ENCODE measurements around the gene TOMM70.
"Not testable (repeated sequence)": the region's sequence is repeated elsewhere in the genome, so short reads cannot be mapped to it uniquely, and the experiment has no call there.

Gene TOMM70

DNA sequence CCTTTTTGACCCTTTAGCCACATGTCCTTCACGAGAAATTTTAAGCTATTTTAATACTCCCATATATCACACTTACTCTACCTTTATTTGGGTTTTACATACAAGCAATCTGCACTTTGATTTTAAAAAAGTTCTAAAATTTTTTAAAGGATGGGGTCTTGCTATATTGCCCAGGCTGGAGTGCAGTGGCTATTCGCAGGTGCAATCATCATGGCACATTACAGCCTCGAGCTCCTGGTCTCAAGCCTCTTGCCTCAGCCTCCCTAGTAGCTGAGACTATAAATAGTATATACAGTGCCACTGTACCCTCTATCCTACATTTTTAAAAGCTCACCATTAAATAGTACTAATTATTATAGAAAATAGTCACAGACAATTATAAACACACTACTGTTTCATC, 36.5 kb downstream of the TOMM70 start:
- DNase-seq (ENCODE audit: low read depth in 3 of 3) = no peak

DNA sequence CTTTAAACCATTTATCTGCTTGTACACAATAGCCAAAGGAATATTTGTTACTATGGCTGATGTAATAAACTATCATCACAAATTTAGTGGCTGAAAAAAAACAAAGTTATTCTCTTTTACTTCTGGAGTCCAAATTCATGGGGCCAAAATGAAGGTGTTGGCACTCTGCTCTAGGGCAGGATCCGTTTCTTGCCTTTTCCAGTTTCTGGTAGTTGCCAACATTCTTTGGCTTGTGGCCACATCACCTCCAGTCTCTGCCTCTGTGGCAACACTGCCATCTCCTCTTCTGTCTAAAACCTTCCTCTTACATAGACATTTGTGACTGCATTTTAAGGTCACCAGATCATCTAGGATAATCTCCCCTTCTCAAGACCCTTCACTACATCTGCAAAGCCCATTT, 39.0 kb downstream of the TOMM70 start:
- DNase-seq (ENCODE audit: low read depth in 3 of 3) = no peak

GRCh38 chr3:100360757-100361496, 40.0 kb downstream of the TOMM70 start:
- no peak for DNase-seq (ENCODE audit: low read depth in 3 of 3)

DNA sequence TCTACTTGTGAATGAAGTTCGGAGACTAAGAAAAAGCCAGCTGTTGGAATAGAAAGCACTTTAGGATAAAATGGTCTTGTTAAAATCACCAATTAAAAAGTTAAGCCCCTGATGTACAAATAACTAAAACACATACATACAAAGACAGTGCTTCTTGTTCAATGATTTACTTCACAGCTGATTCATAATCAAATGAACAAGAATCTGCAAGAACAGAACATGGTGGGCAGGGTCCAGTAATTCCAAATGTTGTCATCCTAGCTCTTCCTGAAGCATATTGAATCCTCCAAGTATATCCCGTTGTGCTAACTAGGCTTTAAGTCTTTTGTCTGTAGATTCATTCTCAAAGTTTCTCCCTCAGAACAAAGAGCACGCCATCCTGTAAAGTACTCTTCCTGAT, 41.9 kb downstream of the TOMM70 start:
- no peak for DNase-seq (ENCODE audit: low read depth in 3 of 3)

- no peak for DNase-seq (ENCODE audit: low read depth in 3 of 3)
Measured at GRCh38 chr3:100358413-100358812, 42.5 kb downstream of the TOMM70 start.

DNA sequence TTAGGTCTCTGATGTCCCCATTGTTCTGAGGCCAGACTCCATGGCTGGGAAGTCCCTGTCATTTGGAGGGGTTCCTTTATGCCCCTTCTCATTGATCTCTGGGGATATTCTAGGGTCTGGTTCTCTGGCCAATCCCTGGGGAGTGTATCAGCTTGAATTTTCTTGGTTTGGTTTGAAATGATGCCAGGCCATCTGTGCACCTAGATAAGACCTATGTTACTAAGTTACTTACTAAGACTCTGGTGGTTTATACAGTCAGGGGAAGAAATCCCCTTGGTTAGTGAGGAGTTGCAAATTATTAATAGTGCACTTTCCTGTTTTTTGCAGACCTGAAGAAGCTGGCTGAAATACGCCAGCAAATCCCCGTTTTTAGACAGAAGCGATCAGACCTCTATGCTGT, 46.0 kb downstream of the TOMM70 start:
- no peak for DNase-seq (ENCODE audit: low read depth in 3 of 3)

- no peak for DNase-seq (ENCODE audit: low read depth in 3 of 3)
Measured at GRCh38 chr3:100352296-100353231, 48.3 kb downstream of the TOMM70 start.

DNA sequence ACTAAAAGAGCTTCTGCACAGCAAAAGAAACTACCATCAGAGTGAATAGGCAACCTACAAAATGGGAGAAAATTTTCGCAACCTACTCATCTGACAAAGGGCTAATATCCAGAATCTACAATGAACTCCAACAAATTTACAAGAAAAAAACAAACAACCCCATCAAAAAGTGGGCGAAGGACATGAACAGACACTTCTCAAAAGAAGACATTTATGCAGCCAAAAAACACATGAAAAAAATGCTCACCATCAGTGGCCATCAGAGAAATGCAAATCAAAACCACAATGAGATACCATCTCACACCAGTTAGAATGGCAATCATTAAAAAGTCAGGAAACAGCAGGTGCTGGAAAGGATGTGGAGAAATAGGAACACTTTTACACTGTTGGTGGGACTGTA, 49.1 kb downstream of the TOMM70 start:
- not testable (repeated sequence) for DNase-seq (ENCODE audit: low read depth in 3 of 3)

DNA sequence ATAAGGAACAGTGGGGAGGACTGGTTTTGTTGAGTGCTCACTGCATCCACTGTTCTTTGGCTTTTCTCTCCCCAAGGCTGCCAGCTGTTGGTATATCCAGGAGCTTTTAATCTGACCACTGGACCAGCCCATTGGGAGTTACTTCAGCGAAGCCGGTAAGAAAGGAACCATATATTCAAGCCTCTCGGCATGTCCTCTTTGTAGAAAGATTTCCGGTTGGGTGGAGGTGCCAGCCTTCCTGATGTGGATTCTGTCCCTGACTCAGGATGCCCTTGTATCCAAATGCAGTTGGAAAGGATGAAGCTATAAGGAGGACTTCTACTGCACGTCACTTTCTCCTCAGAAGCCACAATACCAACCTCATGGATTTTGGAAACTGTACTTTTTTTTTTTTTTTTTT, 52.2 kb downstream of the TOMM70 start:
- no peak for DNase-seq (ENCODE audit: low read depth in 3 of 3)

GRCh38 chr3:100340527-100340926, 60.4 kb downstream of the TOMM70 start:
- no peak for DNase-seq (ENCODE audit: low read depth in 3 of 3)

DNA sequence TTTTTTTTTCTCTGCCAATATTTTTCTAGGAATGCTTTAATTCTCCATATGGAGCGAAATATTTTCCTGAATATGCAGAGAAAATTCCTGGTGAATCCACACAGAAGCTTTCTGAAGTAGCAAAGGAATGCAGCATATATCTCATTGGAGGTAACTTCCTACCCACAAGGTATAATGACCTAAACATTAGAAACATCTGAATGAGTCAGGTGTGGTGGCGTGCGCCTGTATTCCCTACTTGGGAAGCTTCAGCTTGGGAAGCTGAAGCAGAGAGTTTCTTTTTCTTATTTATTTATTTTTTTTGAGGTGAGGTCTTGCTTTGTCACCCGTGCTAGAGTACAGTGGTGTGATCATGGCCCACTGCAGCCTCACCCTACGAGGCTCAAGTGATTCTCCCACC, 61.1 kb downstream of the TOMM70 start:
- no peak for DNase-seq (ENCODE audit: low read depth in 3 of 3)

GRCh38 chr3:100338911-100339310, 62.0 kb downstream of the TOMM70 start:
- DNase-seq (ENCODE audit: low read depth in 3 of 3) = no peak

DNA sequence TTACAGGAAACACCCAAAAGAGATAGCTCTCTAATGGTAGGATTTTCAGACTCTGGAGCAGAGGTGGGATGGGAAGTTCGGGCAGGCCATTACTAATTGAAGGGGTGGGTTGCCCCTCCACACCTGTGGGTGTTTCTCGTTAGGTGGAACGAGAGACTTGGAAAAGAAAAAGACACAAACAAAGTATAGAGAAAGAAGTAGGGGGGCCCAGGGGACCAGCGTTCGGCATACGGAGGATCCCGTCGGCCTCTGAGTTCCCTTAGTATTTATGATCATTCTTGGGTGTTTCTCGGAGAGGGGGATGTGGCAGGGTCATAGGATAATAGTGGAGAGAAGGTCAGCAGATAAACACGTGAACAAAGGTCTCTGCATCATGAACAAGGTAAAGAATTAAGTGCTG, 64.7 kb downstream of the TOMM70 start:
- DNase-seq (ENCODE audit: low read depth in 3 of 3) = not testable (repeated sequence)

DNA sequence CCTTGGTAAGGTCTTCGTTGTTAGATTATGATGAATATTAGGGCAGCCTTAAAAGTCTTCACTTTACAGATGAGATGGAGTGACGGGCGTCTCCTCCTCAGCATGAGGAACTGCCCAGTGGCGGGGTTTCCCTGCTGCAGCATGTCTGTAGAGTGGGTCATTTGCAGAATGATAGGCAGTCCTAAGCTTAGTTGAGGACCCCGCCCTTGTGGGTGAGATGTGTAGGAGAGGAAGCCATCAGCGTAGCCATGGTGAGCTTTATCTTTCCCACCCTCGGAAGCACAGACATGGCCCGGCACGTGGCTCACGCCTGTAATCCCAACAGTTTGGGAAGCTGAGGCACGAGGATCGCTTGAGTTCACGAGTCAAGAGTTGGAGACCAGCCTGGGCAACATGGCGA, 65.5 kb downstream of the TOMM70 start:
- DNase-seq (ENCODE audit: low read depth in 3 of 3) = no peak

GRCh38 chr3:100334488-100335351, 66.2 kb downstream of the TOMM70 start, which contains the start of gene NIT2:
Gene NIT2 (plus strand): TSS chr3:100334757. CDS start chr3:100334792, 35 bp downstream.
- DNase-seq (ENCODE audit: low read depth in 3 of 3) = peak; percentile 51 to 72 (median 57)

- DNase-seq (ENCODE audit: low read depth in 3 of 3) = peak in 1 of 3 experiments; percentile 9
Measured at GRCh38 chr3:100333970-100334487, 66.9 kb downstream of the TOMM70 start.

- DNase-seq (ENCODE audit: low read depth in 3 of 3) = no peak
Measured at GRCh38 chr3:100333051-100333450, 67.8 kb downstream of the TOMM70 start.

DNA sequence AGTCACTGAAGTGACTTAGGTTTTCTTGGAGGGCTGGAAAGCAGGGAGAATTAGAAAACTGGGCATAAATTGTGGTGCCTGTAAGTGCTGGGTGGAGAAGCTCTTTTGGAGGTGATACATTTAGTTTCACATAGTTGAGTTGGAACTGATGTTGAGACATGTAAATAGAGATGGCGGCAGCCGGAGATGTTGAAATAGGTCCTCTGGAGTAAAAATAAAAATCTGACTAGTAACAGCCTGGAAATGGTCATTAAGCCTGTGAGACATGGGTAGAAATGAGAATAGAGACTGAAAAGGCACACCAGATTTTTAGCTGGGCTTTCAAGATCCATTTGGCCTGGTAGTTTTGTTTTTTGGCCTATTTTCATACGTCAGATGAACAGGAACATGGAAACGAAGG, 69.2 kb downstream of the TOMM70 start:
- DNase-seq (ENCODE audit: low read depth in 3 of 3) = no peak

- no peak for DNase-seq (ENCODE audit: low read depth in 3 of 3)
Measured at GRCh38 chr3:100330651-100331050, 70.2 kb downstream of the TOMM70 start.

DNA sequence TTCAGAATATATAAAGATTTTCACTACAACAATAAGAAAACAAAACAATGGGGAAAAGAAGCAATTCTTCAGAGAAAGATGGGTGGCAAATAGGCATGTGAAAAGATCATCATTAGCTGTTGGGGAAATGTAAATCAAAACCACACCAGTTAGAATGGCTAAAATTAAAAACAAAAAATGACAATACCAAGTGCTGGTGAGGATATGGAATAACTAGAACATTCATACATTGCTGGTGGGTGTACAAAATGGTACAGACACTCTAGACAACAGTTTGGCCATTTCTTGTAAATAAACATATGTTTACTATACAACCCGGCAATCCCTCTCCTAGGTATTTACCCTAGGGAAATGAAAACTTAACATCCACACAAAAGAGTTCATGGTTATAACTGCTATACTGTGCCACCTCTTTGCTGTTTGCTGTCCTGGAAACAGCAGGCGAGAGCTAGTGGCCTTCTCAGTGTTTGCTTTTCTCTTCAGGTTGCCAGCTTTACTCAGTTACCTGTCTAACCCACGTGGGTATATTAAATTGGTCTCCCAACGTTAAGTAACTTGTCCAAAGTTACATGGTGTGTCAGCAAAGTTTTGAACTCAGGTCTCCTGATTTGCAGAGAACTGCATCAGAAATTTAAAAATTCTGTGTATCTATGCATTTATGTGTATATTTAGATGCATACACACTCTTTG, 70.9 kb downstream of the TOMM70 start:
- no peak for DNase-seq (ENCODE audit: low read depth in 3 of 3)

DNA sequence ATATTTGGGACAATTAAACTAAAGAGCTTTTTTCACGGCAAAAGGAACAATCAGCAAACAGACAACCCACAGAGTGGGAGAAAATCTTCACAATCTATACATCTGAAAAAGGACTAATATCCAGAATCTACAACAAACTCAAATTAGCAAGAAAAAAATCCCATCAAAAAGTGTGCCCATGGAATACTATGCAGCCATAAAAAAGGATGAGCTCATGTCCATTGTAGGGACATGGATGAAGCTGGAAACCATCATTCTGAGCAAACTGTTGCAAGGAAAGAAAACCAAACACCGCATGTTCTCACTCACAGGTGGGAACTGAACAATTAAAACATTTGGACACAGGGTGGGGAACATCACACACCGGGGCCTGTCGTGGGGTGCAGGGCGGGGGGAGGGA, 73.5 kb downstream of the TOMM70 start:
- DNase-seq (ENCODE audit: low read depth in 3 of 3) = not testable (repeated sequence)
